DMS153 treated with DMSO at 0.1 percent for 48 hours (cell line): ENCODE results near the gene PHKG2.

Source experiments
- DNase-seq: peaks from one replicate; lab custom pipeline; 2025; ENCODE audit not compliant: unreplicated experiment; lab: John Stamatoyannopoulos, UW

Gene PHKG2

DNA sequence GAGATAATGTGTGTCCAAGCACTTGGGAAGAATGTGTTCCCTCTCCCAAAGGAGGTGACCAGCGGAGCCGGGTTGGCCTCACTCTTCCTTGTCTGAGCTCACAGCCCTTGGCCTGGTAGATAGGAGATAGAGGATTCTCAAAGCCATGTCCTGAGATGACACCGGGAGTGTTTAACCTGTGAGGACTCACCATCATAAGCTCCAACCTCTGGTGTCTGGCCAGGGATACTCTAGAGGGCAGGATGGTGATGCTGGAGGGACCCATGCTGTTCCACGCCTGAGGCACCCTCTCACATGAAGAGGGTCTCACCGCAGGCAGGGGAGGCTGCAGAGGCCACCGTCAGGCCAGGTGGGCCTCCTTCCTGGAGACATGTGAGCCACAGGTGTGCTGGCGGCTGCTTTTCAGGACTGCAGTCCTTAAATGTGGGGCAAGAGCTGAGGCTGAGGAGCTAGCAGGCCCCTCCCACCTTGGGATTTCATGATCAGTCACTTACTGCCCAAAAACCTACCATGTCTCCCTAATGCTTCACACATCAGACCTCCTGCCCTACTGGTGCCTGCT lies 45.4 kb downstream of the PHKG2 start:
- no peak for DNase-seq

DNA sequence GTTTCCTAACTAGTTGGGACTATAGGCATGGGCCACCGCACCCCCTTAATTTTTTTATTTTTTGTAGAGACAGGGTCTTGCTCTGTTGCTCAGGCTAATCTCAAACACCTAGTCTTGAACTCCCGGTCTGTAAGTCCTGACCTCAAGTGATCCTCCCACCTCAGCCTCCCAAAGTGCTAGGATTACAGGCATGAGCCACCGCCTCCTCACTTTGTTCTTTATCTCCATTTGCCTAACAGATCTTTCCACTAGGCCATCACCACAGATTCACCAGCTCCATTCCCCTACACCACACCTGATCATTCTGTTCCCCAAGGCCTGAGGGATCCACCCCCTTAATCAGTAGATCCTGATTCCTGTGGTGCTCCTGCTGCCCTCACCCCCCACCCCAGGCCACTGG lies 46.4 kb downstream of the PHKG2 start:
- no peak for DNase-seq

DNA sequence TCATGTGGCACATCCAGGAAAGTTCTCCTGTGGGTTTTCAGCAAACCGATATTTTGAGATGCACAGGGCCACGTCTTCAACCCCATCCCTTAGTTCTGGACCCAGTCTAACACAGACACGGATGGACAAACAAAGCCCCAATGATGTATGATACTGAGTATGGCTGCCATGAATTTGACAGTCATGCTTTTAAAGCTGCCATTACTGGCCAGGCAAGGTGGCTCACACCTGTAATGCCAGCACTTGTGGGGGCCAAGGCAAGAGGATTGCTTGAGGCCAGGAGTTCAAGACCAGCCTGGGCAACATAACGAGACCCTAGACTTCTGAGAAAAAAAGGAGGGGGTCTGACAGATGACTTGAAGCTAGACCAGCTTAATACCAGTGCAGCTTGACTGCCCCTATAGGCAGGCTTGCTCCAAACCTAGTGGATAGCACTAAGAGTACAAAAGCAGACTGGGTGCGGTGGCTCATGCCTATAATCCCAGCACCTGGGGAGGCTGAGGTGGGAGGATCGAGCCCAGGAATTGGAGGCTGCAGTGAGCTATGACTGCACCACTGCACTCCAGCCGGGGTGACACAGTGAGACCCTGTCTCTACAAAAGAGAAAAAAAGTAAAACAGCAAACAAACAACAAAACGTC lies 49.6 kb downstream of the PHKG2 start:
- no peak for DNase-seq
